Activated T-cell treated with anti-CD3 and anti-CD28 coated beads for 48 hours (primary cell): ENCODE results near the gene TRAPPC3L.

ENCODE experiments used
- DNase-seq: peaks from one replicate; pipeline ENCODE4 v3.0.0-alpha.2; 2020; ENCODE audit warnings: low read depth

The TRAPPC3L gene

GRCh38 chr6:116557893-116558292 lies 12.4 kb upstream of the TRAPPC3L start:
- DNase-seq: no peak

DNA sequence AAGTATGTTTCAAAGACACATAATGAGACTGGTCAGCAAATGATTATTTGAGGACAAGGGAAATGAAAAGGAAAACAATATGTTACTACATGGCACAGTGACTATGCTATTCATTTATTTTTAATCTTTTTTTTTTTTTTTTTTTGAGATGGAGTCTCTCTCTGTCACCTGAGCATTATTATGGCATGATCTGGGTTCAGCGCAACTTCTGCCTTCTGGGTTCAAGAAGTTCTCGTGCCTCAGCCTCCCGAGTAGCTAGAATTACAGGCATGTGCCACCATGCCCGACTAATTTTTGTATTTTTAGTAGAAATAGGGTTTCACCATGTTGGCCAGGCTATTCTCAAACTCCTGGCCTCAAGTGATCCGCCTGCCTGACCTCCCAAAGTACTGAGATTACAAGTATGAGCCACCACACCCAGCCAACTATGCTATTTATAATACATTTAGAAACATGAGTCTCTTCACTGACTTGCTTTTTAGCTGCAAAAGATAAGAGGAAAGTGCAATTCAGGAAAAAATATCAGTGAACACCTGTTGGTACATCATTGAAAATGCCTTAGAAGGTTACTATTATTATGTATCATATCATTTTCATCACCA lies 11.4 kb upstream of the TRAPPC3L start:
- no peak for DNase-seq

GRCh38 chr6:116556065-116556464 lies 10.6 kb upstream of the TRAPPC3L start:
- no peak for DNase-seq

DNA sequence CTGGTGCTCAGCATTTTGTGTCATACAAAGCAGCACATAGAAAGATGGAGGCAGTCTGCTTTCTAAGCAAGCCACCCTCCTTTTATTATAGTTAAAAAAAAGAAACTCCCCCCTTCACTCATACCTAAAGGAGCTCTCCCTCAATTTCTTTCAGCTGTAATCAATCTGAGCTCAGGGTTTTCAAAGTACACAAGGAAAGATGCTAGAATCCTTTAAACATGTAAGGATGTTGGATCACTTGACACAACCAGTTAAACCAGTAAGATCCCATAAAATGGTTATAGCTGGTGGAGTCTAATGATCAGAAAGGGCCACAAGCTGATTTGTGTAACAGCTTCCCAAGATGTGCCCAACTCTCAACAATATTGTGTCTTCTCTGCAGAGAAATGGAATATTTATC lies 8.0 kb upstream of the TRAPPC3L start, which contains the start of gene CALHM4:
Gene CALHM4, plus strand, starts transcription at position 301 of the 400 bp plus-strand sequence. Its CDS starts 43 bp downstream, at position 344.
- no peak for DNase-seq

- DNase-seq: no peak
These were observed 5.3 kb upstream of the TRAPPC3L start for GRCh38 chr6:116550796-116551195.

DNA sequence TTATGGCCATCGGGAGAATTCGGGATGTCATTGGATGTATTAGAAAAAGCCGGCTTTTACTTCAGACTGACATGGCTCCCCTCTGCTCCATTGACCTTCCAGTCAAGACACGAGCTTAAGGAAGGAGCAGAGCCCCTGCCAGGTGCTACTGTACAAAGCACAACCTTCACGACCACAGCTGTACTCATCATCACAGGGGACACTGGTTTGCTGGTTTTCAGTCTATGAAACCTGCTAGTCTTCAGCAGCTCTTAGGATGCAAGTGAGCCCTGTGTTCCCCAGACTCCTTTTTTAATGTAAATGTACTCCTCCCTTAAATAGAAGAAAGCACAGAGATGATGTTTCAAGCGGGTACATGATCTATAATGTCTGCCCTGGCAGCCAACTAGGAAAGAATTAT lies 1.9 kb upstream of the TRAPPC3L start:
- no peak for DNase-seq

DNA sequence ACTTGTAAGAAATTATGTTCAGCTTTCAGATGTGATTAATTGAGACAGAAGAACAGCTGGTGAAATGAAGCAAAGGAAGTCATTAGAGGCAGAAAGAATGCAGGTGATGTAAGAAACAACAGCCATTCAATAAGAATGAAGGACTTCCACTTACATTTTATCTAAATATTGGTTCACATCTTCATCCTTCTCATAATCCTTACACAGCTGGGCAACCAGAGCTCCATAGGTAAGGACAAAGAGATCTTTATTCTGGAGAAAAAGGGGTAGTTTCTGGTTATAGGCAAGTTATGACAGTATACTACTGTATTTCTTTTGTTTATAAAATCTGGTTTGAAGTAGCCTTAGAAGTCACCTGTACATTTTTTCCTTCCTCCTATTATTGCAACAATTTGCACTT lies 2.3 kb downstream of the TRAPPC3L start:
- no peak for DNase-seq

DNA sequence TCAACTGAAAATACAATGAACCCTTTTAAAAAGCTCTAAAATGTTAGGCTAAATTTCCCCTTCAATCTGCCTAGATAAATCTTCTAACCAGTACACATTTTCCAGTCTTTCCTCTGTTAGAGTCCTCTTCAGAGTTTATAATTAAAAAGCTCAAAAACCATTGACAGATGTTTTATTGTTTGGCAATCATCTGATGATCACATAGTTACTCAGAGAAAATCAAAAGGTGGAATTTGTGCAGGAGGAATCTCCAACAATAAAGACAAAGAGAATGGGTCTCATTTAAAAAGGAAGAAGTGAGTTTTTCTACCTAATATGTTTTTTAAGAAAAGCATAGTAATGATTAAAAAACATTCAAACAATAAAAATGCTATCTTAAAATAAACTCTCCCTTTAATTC lies 3.1 kb downstream of the TRAPPC3L start:
- no peak for DNase-seq

DNA sequence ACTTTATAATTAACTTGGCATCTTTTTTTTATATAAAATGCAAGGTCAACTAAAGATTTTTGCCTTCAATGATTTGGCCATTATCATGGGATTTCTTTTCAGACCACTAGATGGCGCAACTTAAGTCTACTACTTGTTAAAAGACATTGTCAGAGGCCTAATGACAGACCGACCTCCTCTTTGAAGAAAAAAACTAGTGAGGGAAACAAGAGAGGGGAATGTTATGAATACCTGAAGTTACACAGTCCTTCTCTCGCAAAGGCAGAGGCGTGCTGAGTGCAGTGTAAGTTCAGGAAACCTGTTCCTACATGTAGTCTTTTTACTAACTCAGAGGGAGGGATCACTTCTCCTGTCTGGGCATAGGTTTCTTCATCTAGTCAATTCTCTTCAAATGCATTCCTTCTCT lies 9.3 kb downstream of the TRAPPC3L start:
- DNase-seq: no peak

DNA sequence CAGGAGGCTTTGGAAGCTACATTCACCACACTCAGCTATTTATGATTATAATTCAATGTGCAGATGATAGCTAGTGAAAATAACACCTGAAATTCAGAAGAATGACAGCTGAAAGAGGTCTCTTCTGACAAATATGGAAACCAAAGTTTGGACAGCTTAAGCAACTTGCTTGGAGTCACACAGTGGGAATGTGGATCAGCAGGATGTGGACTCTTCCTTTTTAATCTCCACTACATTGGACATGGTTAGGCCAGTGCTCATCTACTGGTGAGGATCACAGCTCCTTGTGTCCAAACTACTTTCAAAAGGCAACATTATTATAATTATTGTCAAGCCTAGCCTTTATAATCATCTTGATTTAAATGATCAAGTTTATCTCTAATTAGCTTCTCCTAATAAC lies 10.4 kb downstream of the TRAPPC3L start:
- DNase-seq: no peak

DNA sequence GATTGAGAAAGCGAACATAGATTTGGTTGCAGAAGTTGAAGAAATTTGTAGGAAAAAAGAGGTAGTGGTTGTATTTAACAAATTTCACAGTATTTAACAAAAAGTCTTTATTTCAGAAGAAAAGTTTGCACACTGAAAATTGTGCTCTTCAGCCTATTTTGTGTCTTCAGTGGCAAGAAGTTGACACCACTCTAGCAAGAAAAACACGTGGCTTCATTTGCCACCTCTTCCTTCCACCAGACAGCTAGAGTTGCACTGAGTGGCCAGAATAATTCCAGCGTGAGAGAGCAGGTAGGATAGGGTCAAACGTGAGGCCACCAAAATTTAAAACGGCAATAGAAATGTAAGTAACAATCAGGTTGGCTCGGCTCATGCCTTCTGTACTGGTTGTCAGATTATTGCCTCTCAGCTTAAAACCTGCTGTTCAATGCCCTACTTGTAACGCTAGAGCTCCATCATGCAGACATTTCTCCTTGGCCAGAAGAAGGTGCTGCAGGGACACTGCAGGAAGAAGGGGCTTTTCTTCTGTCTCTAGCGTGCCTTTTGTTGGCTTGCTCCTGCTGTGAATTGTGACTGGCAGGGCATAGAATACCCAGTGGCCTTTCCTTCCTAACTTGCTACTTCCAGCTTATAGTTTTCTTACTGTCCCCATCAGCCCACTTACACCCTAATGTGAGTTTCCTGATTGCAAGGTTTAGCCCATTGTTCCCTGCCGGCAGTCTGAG lies 12.1 kb downstream of the TRAPPC3L start:
- DNase-seq: no peak

DNA sequence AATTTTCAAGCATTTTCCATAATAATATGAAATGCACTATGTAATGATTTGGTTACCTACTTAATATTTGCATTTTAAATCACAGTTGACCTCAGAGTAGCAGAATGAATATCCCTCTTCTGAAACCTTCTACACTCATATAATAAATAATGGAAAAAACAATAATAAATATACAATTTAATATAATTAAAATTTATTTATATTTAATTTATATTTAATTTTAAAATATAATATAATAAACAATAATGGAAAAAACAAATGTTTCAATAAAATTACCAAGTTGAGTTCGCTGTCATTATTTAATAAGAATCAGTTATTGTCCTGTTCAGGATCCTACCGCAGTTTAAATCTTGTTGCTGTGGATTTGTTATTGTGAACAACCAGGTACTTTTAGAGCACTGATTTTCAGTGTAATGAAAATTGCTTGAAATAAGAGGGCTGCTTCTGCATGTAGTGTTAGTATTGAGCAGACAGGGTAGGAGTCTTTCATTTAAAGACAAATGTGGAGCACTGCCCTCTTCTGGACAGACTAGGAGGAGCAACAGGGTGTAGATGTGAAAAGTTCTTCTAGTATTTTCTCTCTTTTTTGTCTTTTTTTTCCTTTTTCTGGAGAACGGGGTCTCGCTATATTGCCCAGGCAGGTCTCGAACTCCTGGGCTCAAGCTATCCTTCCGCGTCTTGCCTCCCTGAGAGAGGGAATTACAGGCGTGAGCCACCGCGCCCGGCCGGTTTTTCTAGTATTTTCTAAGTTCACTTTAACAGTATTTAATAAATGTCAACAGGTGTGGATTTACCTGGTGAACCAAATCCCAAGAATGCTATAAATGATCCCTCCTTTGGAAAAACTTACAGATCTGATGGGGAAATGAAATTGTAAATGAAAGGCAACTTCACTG lies 13.6 kb downstream of the TRAPPC3L start:
- DNase-seq: peak; percentile 25

- DNase-seq: no peak
These were observed 15.0 kb downstream of the TRAPPC3L start for GRCh38 chr6:116530436-116530835.

GRCh38 chr6:116529466-116530290 lies 15.8 kb downstream of the TRAPPC3L start:
- DNase-seq: no peak

- no peak for DNase-seq
These were observed 16.7 kb downstream of the TRAPPC3L start for GRCh38 chr6:116528780-116529179.

DNA sequence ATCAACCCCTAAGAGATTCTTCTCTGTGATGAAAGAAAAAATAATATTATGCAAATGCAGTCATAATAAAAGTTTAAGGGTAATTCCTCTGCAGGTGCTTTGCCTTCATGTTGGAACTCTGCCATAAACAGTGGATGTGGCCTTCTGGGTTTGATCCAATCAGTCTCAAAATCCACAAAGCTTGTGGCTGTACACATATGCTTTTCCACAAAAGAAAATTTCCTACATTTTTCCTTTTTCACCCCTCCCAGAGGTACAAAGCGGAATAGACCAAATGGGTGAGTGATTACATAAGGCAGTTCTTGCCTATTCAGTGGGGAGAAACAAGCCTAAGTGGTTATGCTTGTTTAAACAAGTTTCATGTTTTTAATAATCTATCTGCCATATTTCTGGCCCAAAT lies 17.4 kb downstream of the TRAPPC3L start:
- no peak for DNase-seq

DNA sequence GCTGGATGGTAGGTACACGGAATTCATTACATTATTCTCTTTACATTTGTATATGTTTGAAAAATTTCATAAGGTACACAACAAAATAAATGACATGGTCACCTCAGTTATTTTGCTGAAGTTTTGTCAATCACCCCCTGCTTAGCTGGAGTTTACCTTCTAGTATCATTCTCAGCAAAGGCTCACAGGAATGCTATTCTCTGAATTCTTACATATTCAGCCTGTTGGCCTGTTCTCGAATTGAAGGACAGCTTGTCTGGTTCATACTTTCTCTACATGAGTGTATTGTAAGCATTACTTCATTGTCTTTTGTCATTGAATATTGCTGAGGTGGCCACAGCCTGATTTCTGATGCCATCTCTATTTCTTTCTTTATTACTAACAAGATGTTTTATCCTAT lies 21.2 kb downstream of the TRAPPC3L start:
- no peak for DNase-seq

DNA sequence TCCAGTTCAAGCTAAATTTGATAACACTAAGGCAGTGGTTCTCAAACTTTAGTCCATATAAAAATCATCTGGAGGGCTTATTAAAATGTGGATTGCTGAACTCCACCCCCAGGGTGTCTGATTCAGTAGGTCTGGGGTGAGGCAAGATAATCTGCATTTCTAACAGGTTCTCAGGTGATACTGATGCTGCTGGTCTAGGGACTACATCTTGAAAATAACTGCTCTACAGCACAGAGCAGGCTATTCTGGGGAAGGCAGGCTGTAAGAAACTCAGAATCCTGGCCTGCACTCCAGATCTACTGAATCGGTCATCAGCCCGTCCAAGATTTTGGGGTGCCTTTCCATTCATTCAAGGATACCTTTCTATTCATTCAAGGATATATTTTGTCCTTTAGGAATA lies 22.6 kb downstream of the TRAPPC3L start:
- no peak for DNase-seq

- no peak for DNase-seq
These were observed 26.7 kb downstream of the TRAPPC3L start for GRCh38 chr6:116518621-116519368.

GRCh38 chr6:116515141-116515540 lies 30.3 kb downstream of the TRAPPC3L start:
- no peak for DNase-seq

- no peak for DNase-seq
These were observed 31.4 kb downstream of the TRAPPC3L start for GRCh38 chr6:116514111-116514510.
